Smooth muscle cell (in vitro differentiated cells): ENCODE results near the gene MTG1. TPM values are rescaled to one million over a fixed set of nuclear protein-coding genes. Genes with fewer than 3 reads are reported as not detected.

ENCODE experiments used
- DNase-seq: peaks from one replicate; lab custom pipeline; 2025; ENCODE audit not compliant: unreplicated experiment; lab: John Stamatoyannopoulos, UW
- H2AFZ ChIP-seq: fragments of 200-600 bp; sonication (generic); 2 replicates; pipeline ENCODE4 v1.6.0; 2016; ENCODE audit warnings: antibody characterized with exemption, low read depth, mild to moderate bottlenecking
- H3F3A ChIP-seq: fragments of 200-600 bp; sonication (generic); 2 replicates; pipeline ENCODE4 v1.6.0; 2017; ENCODE audit warnings: antibody characterized with exemption, low read depth
- H3K27ac ChIP-seq: fragments of 200-600 bp; sonication (generic); 2 replicates; pipeline ENCODE4 v1.5.1; 2016; ENCODE audit warnings: low read depth, mild to moderate bottlenecking
- H3K27me3 ChIP-seq: fragments of 200-600 bp; sonication (generic); 2 replicates; pipeline ENCODE4 v1.6.1; 2016; ENCODE audit warnings: low read depth, mild to moderate bottlenecking
- H3K36me3 ChIP-seq: fragments of 200-600 bp; sonication (generic); 2 replicates; pipeline ENCODE4 v1.5.1; 2016; ENCODE audit warnings: low read depth
- H3K4me1 ChIP-seq: fragments of 200-600 bp; sonication (generic); 2 replicates; pipeline ENCODE4 v1.5.1; 2016; ENCODE audit warnings: low read depth
- H3K4me2 ChIP-seq: fragments of 200-600 bp; sonication (generic); 2 replicates; pipeline ENCODE4 v1.6.0; 2016; ENCODE audit warnings: mild to moderate bottlenecking
- H3K4me3 ChIP-seq: fragments of 200-600 bp; sonication (generic); 2 replicates; pipeline ENCODE4 v1.5.1; 2016; ENCODE audit warnings: mild to moderate bottlenecking
- H3K79me2 ChIP-seq: fragments of 200-600 bp; sonication (generic); 2 replicates; pipeline ENCODE4 v1.6.0; 2016; ENCODE audit warnings: low read depth, mild to moderate bottlenecking
- H3K9ac ChIP-seq: fragments of 200-600 bp; sonication (generic); 2 replicates; pipeline ENCODE4 v1.6.0; 2016; ENCODE audit warnings: low read depth
- H3K9me3 ChIP-seq: fragments of 200-600 bp; sonication (generic); replicated peaks from 2 replicates; pipeline ENCODE4 v1.5.1; 2016; ENCODE audit warnings: low read depth
- H4K20me1 ChIP-seq: fragments of 200-600 bp; sonication (generic); 2 replicates; pipeline ENCODE4 v1.6.0; 2016; ENCODE audit warnings: low read depth
- CTCF ChIP-seq: fragments of 200-600 bp; sonication (generic); IDR thresholded peaks from 2 replicates; pipeline ENCODE4 v1.5.1; 2017; ENCODE audit warnings: borderline replicate concordance, mild to moderate bottlenecking, antibody characterized with exemption; ENCODE audit not compliant: insufficient read depth, poor library complexity, severe bottlenecking
- WGBS: methylation state at CpG from one replicate; pipeline ENCODE4 v1.1.7; 2016; ENCODE audit warnings: low lambda C conversion rate; 5-methylcytosine and 5-hydroxymethylcytosine counted together
- polyA plus RNA-seq: library from polyadenylated mRNA; unstranded; fragments of >200 nt; fragmentation: Nextera tagmentation; extraction: Ambion mirVana; gene quantifications from 2 replicates; pipeline ENCODE4 v1.2.1, GENCODE V29; 2016
- total RNA-seq: library from RNA; depleted of rRNA; stranded (reverse); fragments of >200 nt; gene quantifications from 2 replicates; pipeline ENCODE4 v1.2.3, GENCODE V29; 2014

The MTG1 gene
- total and polyA plus RNA-seq, 2 experiments from 2014 or later, result 20.6 to 53.5 TPM

- Histone ChIP-seq H3K27me3 (no peaks in the 10 kb centered on the region), H3K4me2 (no peak overlapping the region), H3K27ac (no peak overlapping the region), H3K36me3 (peaks cover 20% of the 10 kb centered on the region), H2AFZ (no peak overlapping the region), H3K9ac (no peak overlapping the region), H3K4me1 (no peaks in the 10 kb centered on the region), H3F3A (peaks cover 3% of the 10 kb centered on the region), H3K4me3 (no peak overlapping the region), H3K79me2 (peaks cover 42% of the 10 kb centered on the region), H4K20me1 (peaks cover 22% of the 10 kb centered on the region), H3K9me3 (no peaks in the 10 kb centered on the region)
- 88% methylated on average over 16 of the region's 16 CpGs for whole genome bisulfite sequencing
- no peak for DNase-seq
- TF ChIP-seq CTCF, result no peak
These were observed 9.4 kb downstream of the MTG1 start for GRCh38 chr10:133403359-133403758.

GRCh38 chr10:133403784-133404183 lies 9.8 kb downstream of the MTG1 start:
- Histone ChIP-seq H3K27ac (no peak overlapping the region), H3K4me2 (no peak overlapping the region), H3K36me3 (peaks cover 23% of the 10 kb centered on the region), H3K4me3 (no peak overlapping the region), H3K79me2 (peaks cover 46% of the 10 kb centered on the region), H3K4me1 (no peaks in the 10 kb centered on the region), H4K20me1 (peaks cover 22% of the 10 kb centered on the region), H2AFZ (no peak overlapping the region), H3K9me3 (no peaks in the 10 kb centered on the region), H3F3A (peaks cover 3% of the 10 kb centered on the region), H3K9ac (no peak overlapping the region), H3K27me3 (no peaks in the 10 kb centered on the region)
- 96% methylated on average over 5 of the region's 5 CpGs for WGBS
- DNase-seq, result no peak
- no peak for TF ChIP-seq CTCF

GRCh38 chr10:133405272-133405671 lies 11.3 kb downstream of the MTG1 start:
- 71% methylated on average over 2 of the region's 2 CpGs for WGBS

More at GRCh38 chr10:133405272-133405671, 11.3 kb downstream of the MTG1 start:
- Histone ChIP-seq H3K27ac (no peak overlapping the region), H3K4me2 (no peak overlapping the region), H4K20me1 (peaks cover 25% of the 10 kb centered on the region), H3K36me3 (peaks cover 36% of the 10 kb centered on the region), H3K9ac (no peak overlapping the region), H3K4me3 (no peak overlapping the region), H3K4me1 (no peaks in the 10 kb centered on the region), H2AFZ (no peak overlapping the region), H3K9me3 (peaks cover 3% of the 10 kb centered on the region), H3K79me2 (peaks cover 56% of the 10 kb centered on the region), H3F3A (peaks cover 3% of the 10 kb centered on the region), H3K27me3 (no peaks in the 10 kb centered on the region)
- TF ChIP-seq CTCF, result no peak
- no peak for DNase-seq
